ENCODE measurements around the gene EEIG1.
"Not testable (repeated sequence)": the region's sequence is repeated elsewhere in the genome, so short reads cannot be mapped to it uniquely, and the experiment has no call there.

The EEIG1 gene

DNA sequence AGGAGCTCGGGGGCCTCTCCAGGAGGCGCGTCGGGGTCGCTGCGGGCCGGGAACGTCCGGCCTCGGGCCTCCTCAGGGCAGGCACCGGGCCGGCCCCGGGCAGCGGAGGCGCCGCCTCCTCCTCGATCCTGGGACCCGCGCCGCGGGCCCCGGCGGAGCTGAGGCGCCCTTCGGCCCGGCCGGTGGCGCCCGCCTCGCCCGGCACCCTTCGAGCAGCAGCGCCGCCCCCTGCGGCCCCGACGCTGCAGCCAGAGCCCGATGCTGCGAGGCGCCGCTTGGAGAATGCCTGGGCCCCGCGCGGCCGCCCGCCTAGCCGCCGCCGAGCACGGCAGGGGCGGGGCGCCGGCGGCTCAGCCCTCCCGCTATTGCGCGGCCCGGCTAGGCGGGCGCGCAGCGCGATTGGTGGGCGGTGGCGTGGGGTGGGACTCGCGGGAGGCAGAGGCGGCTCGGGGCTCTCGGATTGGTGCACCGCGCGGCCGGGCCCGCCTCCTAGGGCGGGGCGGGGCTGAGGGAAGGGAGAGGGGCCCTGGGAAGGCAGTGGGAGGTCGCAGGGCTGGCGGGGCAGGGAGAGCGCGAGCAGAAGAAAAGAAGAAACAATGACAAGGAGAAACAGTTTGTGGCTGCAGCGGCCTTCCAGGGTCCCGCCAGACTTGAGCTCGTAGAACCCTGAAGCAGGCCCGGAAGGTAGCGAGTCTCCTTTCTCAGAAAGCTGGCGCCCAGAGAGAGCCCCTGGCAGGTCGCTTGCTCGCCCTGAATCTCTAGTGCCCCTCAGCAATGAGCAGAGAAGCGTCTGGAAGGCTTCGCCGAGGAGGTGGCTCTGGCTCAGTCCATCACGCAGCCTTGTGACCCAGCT is at the start of gene EEIG1:
TSS of gene EEIG1 (minus strand) at position 284 of the 853 bp plus-strand sequence. CDS start 852 bp downstream, outside the sequence.
- peak; percentile 42 for DNase-seq (ENCODE audit: low read depth)

DNA sequence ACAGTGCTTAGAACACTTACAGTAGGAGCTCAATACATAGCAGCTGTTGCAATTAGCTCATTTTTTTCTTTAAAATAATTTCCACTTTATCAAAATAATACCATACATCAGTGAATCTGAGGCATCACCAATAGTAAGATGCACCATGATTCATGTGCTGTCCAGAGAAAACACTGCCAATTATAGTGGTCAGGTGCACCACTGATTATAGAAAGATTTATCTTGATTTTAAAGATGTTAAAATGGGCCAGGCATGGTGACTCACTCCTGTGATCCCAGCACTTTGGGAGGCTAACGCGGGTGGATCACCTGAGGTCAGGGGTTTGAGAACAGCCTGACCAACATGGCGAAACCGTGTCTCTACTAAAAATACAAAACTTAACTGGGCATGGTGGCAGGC is 46.9 kb upstream of the EEIG1 start:
- no peak for DNase-seq (ENCODE audit: low read depth)

DNA sequence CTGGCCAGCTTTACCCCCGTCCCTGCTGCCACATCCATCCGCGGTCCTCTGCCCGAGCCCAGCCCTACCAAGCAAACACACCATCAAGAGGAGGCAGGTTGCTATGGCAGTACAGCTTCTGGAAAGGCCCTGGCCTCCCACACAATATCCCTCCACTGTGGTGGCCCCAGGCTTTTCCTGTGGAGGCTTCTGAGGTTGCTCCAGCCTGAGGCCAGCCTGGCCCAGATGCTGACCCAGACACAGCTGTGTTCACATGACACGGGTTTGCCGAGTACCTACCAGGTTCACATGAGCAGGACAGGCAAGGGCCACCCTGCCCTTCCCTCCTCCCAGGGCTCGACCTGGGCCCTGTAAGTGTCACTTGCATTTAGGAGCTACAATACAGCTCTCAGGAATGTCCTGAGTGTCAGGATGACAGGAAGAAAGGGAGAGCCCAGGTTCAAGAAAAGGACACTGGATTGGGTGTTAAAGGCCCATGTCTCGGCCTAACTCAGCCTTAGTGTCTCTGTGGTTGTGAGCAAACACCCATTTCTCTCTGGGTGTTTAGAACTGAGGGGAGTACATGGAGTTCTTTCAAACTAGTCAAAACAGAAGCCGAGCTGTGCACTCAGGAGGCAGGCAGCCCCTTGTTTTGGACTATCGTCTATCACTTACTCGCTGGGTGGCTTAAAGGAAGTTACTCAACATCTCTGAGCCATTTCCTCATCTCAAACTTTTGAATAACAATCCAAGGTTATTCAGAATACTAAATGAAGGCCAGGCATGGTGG is 46.2 kb upstream of the EEIG1 start:
- no peak for DNase-seq (ENCODE audit: low read depth)

DNA sequence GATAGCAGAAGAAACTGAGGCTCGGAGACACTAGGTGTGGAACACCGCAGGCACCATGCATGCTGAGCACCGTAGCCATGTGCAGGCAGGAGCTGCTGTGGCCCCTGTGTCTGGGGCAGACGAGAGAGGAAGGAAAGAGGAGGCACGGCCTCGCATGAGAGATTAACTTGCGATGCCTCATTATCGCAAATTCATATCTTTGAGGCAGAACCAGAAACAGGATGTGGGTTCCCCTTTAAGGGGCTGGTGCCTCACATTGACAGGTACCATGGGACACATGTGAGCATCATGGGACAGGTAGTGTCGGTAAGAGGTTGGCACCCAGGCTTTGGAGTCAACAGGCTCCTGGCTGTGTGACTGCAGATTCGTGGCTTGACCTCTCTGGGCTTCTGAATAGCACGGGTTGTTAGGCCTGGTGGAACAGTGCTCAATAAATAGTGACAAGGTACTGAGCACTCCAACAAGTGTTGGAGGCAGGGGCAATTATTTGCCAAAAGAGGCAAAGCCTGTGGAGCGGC is 45.5 kb upstream of the EEIG1 start:
- no peak for DNase-seq (ENCODE audit: low read depth)

DNA sequence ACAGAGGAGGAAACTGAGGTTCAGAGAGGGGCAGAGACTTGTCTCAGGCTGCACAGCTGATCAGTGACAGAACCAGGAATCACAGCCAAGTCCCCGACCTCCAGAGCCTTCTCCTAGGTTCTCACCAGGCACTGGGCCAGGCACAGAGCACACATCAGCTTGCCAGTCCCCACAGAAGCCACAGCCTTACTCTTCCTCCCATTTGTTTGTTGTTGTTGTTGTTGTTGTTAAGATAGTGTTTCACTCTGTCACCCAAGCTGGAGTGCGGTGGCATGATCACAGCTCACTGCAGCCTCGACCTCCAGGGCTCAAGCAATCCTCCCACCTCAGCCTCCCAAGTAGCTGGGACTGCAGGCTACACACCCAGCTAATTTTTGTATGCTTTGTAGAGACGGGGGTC is 44.9 kb upstream of the EEIG1 start:
- no peak for DNase-seq (ENCODE audit: low read depth)

DNA sequence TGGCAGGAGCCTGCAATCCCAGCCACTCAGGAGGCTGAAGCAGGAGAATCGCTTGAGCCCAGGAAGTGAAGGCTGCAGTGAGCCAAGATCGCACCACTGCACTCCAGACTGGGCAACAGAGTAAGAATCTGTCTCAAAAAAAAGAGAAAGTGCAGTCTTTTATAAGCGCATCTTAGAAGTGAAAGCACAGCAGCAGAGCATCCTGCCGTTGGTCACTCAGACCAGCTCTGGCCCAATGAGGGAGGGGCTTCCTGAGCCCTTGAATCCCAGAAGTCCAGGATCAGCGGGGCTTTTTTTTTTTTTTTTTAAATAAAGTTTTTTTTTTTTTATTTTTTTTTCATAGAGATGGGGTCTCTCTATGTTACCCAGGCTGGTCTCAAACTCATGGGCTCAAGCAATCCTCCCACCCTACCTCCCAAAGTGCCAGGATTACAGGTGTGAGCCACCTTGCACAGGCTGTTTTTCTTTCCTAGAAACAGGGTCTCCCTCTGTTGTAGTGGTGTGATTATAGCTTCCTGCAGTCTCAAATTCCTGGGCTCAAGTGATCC is 44.0 kb upstream of the EEIG1 start:
- DNase-seq (ENCODE audit: low read depth): no peak

DNA sequence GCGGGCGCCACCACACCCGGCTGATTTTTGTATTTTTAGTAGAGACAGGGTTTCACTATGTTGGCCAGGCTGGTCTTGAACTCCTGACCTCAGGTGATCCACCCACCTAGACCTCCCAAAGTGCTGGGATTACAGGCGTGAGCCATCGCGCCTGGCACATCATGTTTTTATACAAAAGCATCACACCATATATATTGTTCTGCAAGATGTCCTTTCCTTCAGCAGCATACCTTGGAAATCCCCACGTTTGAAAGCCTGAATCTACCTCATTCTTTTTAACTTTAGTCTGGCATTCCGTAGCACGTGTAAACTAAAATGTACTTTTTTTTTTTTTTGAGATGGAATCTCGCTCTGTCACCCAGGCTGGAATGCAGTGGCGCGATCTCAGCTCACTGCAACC is 42.9 kb upstream of the EEIG1 start:
- not testable (repeated sequence) for DNase-seq (ENCODE audit: low read depth)

DNA sequence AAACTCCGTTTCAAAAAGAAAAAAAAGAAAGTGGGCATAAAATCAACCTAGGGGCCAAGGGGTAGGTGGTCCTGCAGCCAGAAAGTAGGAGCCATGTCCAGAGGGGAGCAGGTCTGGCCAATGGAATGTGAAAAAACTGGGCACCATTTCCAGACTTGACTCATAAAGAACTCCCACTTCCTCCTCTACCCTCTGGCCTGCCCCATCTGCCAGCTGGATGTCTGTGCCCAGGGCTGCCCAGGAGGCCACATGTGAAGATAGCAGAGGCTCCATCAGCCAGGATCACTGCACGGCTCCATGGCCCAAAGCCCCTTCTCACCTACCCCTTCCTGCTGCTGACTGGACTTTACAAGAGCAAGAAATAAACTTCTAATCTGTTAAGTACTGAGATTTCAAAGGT is 42.1 kb upstream of the EEIG1 start:
- DNase-seq (ENCODE audit: low read depth): no peak

DNA sequence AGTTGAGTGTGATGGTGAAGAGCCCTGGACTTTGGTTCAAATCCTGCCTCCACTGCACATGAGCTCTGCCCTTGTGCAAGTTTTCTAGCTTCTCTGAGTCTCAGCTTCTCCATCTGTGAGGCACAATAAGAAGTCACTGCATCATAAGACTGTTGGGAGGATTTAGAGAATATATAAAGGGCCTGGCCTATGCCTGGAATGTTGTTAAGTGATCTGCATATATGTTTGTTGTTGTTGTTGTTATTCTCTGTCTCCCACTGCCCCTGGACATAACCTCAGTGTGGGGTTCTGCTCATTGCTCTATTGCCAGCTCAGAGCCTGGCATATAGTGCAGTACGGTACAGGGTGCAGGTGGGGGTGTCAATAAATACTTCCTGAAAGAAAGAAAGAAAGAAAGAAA is 40.3 kb upstream of the EEIG1 start:
- DNase-seq (ENCODE audit: low read depth): no peak

DNA sequence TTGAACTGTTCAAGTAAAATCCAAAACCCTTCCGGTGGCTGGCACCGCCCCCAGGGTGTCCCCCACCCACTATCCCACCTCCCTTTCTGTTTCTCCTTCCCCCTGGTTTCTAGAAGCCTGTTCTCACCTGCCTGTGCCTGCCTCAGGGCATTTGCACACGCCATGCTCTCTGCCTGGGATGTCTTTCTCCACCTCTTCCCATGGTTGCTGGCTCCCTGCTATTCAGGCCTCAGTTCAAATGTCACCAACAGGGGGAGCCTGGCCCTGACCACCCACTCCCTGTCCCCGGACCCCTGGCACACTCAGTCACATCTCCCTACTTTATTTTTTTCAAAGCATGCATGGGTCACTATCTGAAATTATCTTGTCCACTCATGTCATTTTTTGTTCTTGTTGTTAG is 39.9 kb upstream of the EEIG1 start:
- no peak for DNase-seq (ENCODE audit: low read depth)

DNA sequence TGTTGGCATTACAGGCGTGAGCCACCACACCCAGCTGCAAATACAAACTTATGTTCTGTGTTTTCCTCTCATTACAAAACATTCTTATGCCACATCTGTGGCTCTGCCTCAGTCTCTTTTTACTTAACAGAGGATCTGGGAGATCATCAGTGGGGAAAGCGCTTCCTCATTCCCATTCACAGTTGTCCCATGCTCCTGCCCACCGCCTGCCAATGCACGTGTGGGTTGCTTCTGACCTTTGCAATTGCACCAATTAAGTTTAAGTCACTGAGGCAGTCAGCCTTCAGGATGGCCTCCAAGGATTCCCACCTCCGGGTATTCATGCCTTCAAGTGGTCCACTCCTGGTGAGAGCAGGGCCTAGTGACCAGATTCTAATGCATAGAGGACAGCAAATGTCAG is 34.9 kb upstream of the EEIG1 start:
- no peak for DNase-seq (ENCODE audit: low read depth)

DNA sequence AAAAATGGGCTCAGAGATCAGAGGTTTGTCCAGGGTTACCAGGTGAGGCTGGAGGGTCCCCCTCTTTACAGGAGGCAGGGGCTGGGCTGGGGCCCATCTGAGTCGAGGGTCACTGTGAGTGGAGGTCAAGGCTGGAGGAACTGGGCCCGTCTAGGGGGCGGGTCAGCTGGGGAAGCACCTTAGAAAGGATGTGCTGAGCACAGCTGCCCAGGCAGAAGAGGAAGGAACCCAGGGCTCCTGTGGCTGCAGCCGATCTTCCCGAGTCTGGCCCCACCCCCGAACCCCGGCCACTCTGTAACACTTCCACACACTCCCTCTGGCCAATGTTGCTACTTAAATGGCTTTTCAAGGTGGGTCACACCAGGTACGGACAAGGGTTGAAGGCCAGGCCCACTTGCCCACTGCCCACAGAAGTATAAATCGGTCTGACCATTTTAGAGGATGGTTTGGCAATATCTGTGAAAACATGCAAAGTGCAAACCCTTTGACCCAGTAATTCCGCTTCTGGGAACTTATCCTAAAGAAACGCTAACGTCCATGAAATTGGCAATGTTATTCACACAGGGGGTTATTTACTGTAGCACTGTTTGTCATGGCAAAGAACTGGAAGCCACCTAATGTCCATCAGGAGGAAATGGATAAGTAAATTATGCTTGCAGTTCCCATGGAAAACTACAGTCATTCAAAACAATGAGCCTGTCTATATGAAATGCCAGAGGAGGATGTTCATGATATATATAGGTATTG is 30.5 kb upstream of the EEIG1 start:
- DNase-seq (ENCODE audit: low read depth): no peak

DNA sequence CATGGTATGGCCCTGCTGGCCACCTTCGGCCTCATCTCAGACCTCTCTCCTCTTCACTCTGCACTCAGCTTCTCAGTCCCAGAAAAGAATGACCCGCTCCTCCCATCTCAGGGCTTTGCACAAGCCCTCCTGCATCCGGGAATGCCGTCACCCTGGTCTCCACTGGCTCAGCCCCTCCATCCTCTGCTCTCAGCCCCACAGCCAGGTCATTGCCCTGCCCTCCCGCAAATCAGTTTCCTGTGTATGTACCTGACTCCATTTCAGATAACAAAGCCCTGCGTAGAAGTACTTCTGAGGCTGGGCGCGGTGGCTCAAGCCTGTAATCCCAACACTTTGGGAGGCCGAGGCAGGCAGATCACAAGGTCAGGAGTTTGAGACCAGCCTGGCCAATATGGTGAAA is 28.9 kb upstream of the EEIG1 start:
- no peak for DNase-seq (ENCODE audit: low read depth)

DNA sequence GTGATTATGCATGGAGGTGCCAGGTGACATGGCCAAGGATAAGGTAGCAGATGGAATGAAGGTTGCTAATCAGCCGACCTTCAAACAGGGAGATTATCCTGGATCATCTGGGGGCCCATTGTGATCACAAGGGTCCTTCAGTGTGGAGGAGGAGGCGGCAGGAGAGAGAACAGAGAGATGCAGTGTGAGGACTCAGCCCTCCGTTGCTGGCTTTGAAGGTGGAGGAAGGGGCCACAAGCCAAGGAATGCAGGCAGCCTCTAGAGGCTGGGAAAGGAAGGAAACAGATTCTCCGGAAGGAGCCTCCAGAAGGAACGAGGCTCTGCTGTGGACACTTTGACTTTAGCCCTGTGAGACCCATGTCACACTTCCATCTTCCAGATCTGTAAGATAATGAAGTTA is 27.4 kb upstream of the EEIG1 start:
- DNase-seq (ENCODE audit: low read depth): no peak

DNA sequence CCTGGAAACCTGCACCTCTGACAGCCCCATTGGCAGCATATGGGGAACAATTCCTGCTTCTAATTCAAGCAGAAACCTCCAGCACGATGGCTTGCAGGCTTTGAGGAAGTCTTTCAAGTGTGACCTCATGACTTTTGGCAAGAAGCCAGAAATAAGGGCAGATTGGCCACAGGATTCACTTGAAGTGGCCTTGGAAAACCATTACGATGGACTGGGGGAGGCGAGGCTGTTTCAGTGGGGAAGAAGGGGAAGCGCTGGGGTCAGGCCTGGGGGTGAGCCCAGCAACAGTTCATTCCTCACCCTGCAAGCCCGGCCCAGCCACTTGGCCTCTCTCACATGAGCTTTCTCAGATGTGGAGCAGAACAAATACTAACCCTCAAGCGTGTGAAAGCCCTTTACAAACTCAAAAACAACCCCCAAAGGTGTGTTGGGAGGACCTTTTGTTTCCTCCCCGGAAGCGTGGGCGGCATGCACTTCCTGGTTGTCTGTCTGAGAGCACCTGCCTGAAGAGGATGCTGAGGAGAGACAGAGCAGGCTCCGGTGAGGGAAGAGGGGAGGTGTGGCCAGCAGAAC is 26.9 kb upstream of the EEIG1 start:
- no peak for DNase-seq (ENCODE audit: low read depth)

DNA sequence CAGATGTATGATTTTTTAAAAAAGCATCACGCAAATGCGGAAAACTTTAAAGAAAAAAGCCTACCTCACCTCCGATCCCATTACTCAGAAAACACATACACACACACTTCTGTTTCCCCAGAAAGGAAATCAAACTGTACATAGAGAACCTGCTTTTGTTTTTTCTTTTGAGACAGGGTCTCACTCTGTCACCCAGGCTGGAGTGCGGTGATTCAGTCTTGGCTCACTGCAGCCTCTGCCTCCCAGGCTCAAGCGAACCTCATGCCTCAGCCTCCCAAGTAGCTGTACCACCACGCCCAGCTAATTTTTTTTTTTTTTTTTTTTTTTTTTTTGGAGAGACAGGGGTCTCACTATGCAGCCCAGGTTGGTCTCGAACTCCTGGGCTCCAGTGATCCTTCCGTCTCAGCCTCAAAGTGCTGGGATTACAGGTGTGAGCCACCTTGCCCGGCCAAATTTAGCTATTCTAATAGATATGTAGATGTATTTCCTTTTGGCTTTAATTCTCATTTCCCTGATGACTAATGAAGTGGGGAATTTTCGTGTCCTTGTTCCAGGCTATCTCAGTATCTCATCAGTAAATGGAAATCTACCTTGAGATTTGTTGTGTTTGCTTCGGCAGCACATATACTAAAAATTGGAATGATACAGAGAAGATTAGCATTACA is 25.7 kb upstream of the EEIG1 start:
- no peak for DNase-seq (ENCODE audit: low read depth)

DNA sequence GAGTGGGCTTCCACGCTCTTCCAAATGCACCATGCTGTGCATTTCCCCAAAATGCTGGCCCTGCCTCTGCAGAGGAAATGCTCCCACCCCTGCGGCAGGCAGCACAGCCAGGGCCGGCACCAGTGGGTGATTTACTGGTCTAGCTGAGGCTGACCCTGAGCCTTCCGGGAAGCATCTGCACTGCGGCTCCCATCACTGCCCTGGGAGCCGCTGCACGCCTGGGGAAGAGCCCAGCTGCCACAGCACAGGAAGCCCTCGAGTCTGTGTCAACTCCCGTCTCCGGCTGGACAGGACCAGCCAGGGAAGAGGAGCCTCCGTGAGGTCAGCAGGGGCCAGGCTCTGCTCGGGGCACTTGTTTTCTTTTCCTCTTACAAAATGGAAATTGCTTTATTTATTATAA is 25.1 kb upstream of the EEIG1 start:
- DNase-seq (ENCODE audit: low read depth): no peak

DNA sequence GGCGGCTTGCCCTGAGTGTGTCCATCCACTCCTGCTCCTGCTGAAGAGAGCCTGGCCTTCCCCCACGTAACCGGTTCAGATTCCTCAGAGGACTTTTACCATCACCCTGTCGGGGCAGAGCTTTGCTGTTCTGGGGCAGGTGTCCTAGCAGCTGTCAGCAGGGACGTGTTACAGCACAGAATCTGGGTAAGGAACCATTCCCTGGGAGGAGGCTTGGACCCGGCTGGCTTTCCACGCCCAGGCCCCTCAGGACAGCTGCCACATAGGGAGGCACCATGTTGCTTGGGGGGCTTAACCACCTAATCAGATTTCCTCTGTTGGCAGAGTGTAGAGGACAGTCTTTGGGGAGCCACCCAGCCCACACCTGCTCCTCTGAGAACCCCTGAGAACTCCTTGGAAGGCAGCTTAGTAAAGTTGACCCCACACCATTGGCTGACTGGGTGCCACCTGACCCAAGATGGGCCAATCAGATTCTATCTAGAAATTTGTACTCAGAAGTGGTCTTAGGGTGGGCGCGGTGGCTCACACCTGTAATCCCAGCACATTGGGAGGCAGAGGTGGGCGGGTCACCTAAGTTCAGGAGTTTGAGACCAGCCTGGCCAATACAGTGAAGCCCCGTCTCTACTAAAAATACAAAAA is 23.3 kb upstream of the EEIG1 start:
- DNase-seq (ENCODE audit: low read depth): no peak

DNA sequence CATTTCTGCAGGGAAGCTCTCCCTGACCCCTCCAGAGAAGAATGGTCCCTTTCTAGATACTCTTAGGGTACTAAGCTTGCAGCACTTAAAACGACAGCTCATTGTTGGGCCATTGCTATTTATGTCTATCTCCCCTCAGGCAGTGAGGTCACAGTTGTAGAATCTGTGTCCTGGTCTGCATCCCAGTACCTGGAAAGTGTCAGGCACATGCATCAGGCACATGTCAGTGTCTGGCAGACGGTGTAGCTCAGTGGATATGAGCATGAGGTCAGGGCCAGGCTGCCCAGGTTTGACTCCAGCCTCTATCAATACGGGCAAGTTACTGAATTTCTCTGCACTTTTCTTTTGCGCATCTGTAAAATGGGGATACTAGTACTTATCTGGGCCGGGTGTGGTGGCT is 22.2 kb upstream of the EEIG1 start:
- no peak for DNase-seq (ENCODE audit: low read depth)

DNA sequence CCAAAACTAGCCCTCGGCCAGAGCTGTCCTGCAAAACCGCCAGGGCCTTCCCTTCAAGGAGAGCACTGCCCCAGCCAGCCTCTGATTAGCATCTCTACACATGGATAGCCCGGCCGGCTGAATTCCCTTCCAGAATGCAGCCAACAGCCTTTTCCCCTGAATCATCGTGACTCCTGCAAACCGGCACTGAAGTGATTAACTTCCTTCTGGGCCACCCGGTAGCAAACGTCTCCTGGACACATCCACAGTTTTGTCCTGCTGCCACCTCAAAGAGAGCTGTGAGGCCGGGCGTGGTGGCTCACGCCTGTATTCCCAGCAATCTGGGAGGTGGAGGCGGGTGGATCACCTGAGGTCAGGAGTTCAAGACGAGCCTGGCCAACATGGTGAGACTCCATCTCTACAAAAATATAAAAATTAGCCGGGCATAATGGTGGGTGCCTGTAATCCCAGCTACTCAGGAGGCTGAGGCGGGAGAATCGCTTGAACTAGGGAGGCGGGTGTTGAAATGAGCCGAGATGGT is 21.1 kb upstream of the EEIG1 start:
- DNase-seq (ENCODE audit: low read depth): peak; percentile 82

Data from GM04503 (cell line).